ENCODE measurements around the gene CKS1B.
A peak's percentile ranks its signal among the peaks of the same experiment; 100 is the strongest.

The CKS1B gene

GRCh38 chr1:154988058-154988954, 13.8 kb downstream of the CKS1B start:
- DNase-seq = no peak

GRCh38 chr1:154989195-154989860, 14.8 kb downstream of the CKS1B start:
- no peak for DNase-seq

- no peak for DNase-seq
Measured at GRCh38 chr1:154990276-154990675, 15.8 kb downstream of the CKS1B start.

- peak; percentile 30 for DNase-seq
Measured at GRCh38 chr1:154992721-154993571, 18.5 kb downstream of the CKS1B start.

- DNase-seq = no peak
Measured at GRCh38 chr1:154993572-154994268, 19.2 kb downstream of the CKS1B start, which contains the start of gene LENEP. Gene LENEP, plus strand, starts transcription at chr1:154993586. Its CDS starts 22 bp downstream, at chr1:154993608.

GRCh38 chr1:154994269-154994587, 19.7 kb downstream of the CKS1B start:
- DNase-seq = no peak

- DNase-seq = no peak
Measured at GRCh38 chr1:154994591-154994990, 20.1 kb downstream of the CKS1B start.

- peak; percentile 47 for DNase-seq
Measured at GRCh38 chr1:154995301-154995983, 21.0 kb downstream of the CKS1B start.

- DNase-seq = no peak
Measured at GRCh38 chr1:154996966-154997701, 22.7 kb downstream of the CKS1B start.

- DNase-seq = no peak
Measured at GRCh38 chr1:154998201-154998780, 23.8 kb downstream of the CKS1B start.

GRCh38 chr1:154998818-154999570, 24.5 kb downstream of the CKS1B start:
- DNase-seq = peak; percentile 81

GRCh38 chr1:154999571-155000410, 25.3 kb downstream of the CKS1B start:
- DNase-seq = peak; percentile 45

- peak; percentile 39 for DNase-seq
Measured at GRCh38 chr1:155000411-155000725, 25.9 kb downstream of the CKS1B start.

- peak; percentile 79 for DNase-seq
Measured at GRCh38 chr1:155000726-155001424, 26.4 kb downstream of the CKS1B start.

- DNase-seq = no peak
Measured at GRCh38 chr1:155001425-155001674, 26.9 kb downstream of the CKS1B start.

GRCh38 chr1:155001675-155002463, 27.4 kb downstream of the CKS1B start:
- peak; percentile 99 for DNase-seq

- no peak for DNase-seq
Measured at GRCh38 chr1:155002464-155003226, 28.2 kb downstream of the CKS1B start, which contains the start of gene ZBTB7B. Gene ZBTB7B, plus strand, starts transcription at chr1:155002802. Its CDS starts 11,859 bp downstream, at chr1:155014661.

All from CD4-positive, alpha-beta T cell treated with Interleukin-6 for 4 hours (primary cell).